ENCODE results near the gene PFKL.

The PFKL gene

GRCh38 chr21:44314561-44314960 is 14.7 kb downstream of the PFKL start:
- no peak for DNase-seq

- no peak for DNase-seq
Observed at GRCh38 chr21:44315691-44316203, 15.9 kb downstream of the PFKL start.

- DNase-seq: no peak
Observed at GRCh38 chr21:44316277-44316900, 16.5 kb downstream of the PFKL start.

GRCh38 chr21:44317241-44317782 is 17.5 kb downstream of the PFKL start:
- no peak for DNase-seq

- DNase-seq: no peak
Observed at GRCh38 chr21:44317871-44318270, 18.0 kb downstream of the PFKL start.

GRCh38 chr21:44318489-44319285 is 18.8 kb downstream of the PFKL start:
- no peak for DNase-seq

- no peak for DNase-seq
Observed at GRCh38 chr21:44319407-44320065, 19.7 kb downstream of the PFKL start.

- no peak for DNase-seq
Observed at GRCh38 chr21:44320847-44321246, 21.0 kb downstream of the PFKL start.

- no peak for DNase-seq
Observed at GRCh38 chr21:44321846-44322450, 22.1 kb downstream of the PFKL start.

- no peak for DNase-seq
Observed at GRCh38 chr21:44322621-44323325, 22.9 kb downstream of the PFKL start.

- no peak for DNase-seq
Observed at GRCh38 chr21:44323591-44323990, 23.7 kb downstream of the PFKL start.

- DNase-seq: no peak
Observed at GRCh38 chr21:44324106-44324853, 24.4 kb downstream of the PFKL start.

- no peak for DNase-seq
Observed at GRCh38 chr21:44324854-44325107, 24.9 kb downstream of the PFKL start.

- no peak for DNase-seq
Observed at GRCh38 chr21:44325386-44326271, 25.8 kb downstream of the PFKL start.

GRCh38 chr21:44326272-44326647 is 26.4 kb downstream of the PFKL start:
- DNase-seq: no peak

- DNase-seq: no peak
Observed at GRCh38 chr21:44326716-44327602, 27.1 kb downstream of the PFKL start.

GRCh38 chr21:44327603-44327974 is 27.7 kb downstream of the PFKL start:
- no peak for DNase-seq

- DNase-seq: no peak
Observed at GRCh38 chr21:44328242-44328895, 28.5 kb downstream of the PFKL start.
